Epidermal melanocyte (primary cell): Measurements from ENCODE around the gene POMT2.
A peak's percentile ranks its signal among the peaks of the same experiment; 100 is the strongest.
"Not testable (repeated sequence)": the region's sequence is repeated elsewhere in the genome, so short reads cannot be mapped to it uniquely, and the experiment has no call there.

ENCODE experiments used
- DNase-seq: peaks from one replicate; pipeline ENCODE4 v3.0.0; 2011; ENCODE audit warnings: low spot score; ENCODE audit not compliant: insufficient read length

Gene POMT2

DNA sequence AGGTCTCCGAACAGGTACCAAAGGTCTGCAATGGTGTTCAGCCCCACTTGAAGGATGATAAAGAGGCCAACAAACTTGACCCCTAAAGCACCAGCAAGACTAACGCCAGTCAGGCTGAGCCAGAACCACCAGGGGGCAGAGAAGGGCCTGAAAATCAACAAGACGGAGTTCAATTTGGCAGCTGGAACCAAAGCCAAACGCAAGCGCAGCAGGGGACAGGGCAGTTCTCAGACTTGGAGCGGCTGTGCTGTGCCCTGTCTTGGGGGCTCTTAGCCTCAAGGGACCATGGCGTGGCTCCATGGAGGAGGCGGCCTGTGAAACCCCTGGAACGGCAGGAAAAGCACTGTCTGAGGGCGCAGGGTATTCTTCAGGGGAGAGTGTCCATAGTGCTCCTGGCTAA, 19.6 kb downstream of the POMT2 start:
- peak; percentile 62 for DNase-seq

DNA sequence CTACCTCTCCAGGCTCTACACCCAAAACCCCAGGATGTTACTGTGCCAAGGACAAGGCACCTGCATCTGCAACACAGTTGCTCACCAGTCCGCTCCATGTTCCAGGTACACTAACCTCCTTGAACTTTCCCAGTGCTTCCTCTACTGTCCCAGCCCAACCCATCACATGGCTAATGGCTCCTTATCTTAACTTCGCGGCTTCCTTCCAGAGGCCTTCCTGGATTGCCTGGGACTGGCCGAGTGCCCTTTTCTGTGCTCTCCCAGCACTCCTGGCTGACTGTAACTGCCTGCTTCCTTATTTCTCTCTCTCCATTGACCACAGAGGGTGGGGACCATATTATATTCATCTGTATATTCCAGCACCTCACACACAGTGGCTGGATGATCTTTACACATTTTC, 20.9 kb downstream of the POMT2 start:
- no peak for DNase-seq

DNA sequence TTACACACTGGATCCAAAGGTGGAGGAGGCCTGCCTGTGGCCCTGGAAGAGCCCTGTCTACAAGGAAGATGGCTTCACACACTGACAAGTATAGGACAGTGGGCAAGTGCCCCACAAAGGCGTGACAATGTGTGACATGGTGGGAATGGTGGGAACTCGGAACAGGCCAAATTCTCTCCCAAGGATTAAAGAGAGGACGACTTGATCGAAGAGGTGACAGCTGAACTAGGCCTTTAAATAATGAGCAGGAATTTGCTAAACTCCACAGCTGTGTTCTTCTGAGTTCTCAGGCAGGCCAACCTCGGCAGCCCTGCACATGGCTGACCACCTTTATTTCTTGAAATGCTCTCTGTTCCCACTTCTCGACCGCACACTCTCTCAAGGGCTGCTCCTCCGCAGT, 23.8 kb downstream of the POMT2 start:
- no peak for DNase-seq

DNA sequence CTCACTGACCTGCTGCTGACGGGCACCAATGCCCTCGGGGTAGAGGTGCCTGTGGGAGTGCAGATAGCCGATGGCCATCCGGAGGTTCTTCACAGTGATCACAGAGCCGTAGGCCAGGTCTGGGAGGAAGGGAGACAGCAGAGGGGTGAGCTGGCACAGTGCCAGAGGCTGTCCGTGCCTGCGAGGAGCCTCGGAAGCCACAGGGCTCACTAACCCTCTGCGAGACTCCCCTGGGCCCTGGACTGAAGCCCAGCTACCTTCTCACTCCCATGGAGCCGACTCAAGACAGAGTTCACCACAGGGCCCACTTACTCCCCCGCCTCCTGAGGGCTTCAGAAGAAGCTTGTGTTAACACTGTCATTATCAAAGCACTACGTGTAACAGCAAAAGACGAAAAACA, 24.5 kb downstream of the POMT2 start:
- DNase-seq = no peak

DNA sequence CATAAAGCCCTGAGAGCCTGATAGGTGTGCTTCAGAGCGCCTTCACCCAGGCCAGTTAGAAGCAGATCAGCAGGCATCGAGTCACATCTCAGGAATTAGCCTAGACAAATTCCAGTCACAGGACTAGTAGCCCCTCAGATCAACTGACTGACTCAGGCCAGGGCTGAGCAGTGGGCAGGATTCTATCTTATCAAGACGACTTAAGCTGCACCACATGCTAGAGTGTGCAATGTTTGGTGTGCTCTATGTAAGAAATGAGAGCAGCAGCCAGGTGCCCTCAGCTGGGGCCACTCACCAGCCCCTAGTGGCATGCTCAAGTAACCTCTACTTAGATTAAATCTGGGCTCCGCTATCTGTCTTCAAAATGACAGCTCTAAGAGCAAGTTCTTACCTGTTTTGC, 30.0 kb downstream of the POMT2 start:
- DNase-seq = no peak

DNA sequence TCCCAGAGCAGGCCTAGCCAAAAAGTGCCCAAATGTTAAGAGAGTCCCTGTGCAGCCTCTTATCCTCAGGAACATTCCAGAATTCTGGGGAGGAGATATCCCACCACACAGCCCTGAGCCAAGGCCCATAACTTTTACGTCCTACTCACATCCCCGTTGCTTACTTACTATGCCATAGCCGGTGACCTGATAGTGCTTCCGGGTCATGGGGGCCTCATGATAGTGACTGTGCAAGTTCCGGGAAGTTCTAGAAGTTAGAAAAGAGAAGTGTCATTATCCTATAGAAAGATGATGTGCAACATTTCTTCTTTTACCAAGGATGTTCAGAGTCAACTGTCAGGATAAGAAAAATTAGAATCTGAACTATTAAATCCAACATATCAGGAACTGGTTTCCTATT, 34.1 kb downstream of the POMT2 start:
- no peak for DNase-seq

DNA sequence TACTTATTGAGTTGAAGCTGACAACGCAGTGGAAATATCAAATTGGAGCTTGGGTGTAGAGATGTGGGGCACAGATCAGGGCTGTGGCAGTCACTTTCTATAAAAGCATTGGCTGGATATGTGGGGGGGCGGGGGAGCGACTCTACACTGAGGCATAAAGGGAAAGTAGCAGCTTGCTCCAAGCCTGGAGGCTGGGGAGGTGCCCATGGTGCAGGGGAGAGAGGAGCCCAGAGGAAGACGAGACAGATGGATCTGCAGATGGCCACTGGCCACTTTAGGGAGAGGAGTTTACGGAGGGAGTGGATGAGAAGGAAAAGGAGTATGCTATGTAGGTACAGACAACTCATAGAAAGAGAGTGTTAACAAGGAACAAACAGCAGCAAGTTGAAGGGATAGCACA, 36.2 kb downstream of the POMT2 start:
- DNase-seq = no peak

DNA sequence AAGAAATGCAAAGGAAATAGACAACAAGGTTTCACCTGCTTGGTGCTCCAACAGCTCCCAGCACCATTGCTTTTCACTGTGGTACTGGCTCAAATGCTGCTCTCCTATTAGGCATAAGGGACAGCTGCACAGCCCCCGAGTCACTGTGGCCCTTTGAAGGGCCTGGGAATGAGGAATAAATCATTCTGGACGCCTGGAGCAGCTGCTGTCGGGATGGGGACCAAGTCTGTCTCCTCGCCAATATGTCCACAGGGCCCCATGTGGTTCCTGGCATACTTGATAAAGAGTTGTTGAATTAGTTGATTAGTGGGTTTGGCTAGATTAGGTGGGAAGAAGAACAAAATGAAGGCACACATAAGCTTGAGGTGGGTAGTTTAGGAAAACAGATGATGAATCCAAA, 36.6 kb downstream of the POMT2 start:
- DNase-seq = no peak

DNA sequence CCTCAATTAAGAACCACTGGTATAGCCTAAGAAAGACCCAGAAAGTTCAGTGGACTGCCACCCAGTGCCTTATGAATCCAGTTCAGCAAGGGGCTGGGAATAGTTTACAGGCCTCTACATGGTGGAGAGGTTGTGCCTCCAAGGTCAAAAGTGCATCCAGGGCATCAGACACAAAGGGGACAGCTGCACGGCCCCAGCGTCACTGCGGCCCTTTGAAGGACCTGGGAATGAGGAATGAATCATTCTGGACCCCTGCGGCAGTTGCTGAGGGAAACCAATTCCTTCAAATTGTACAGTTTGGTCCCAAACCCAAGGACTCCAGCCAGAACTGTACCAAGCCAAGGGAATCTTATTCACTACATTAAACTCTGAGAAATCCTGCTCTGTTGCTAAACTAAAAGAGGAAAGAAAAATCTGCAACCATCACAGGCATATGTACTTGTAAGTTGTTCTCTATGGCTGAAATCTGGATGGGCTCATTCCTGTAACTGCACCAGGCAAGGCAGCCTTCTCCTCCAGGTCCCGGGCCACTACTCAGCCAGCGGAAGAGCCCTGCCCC, 38.8 kb downstream of the POMT2 start:
- DNase-seq = no peak

DNA sequence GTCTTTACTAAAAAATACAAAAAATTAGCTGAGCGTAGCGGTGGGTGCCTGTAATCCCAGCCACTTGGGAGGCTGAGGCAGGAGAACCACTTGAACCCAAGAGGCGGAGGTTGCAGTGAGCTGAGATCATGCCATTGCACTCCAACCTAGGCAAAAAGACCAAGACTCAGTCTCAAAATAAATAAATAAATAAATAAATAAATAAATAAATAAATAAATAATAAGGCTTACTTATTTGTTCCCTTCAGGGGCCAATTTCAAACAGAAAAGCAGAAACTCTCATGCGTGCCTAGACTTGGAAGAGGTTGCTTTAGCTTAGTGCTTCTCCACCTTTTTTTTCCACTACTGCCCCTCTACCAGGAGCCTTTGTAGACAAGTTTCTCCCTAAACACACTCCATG, 39.8 kb downstream of the POMT2 start:
- DNase-seq = not testable (repeated sequence)

DNA sequence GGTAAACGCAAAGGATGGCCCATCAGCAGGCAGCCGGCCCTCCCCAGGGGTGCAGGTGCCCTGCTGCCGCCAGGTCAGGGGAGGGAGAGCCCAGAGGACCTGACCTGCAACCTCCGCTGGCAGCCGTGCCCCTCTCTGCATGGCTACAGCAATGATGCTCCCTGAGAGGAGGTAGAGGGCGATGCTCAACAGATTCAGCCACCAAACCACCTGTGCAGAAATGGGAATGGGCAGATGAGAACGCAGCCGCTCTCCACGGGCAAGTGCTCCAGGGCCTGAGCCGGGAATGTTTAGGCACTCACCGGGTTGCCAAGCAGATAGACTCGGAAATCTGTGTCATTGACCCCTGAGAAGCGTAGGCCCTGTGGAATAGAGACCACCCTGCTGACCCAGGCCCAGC, 41.0 kb downstream of the POMT2 start:
- DNase-seq = no peak

DNA sequence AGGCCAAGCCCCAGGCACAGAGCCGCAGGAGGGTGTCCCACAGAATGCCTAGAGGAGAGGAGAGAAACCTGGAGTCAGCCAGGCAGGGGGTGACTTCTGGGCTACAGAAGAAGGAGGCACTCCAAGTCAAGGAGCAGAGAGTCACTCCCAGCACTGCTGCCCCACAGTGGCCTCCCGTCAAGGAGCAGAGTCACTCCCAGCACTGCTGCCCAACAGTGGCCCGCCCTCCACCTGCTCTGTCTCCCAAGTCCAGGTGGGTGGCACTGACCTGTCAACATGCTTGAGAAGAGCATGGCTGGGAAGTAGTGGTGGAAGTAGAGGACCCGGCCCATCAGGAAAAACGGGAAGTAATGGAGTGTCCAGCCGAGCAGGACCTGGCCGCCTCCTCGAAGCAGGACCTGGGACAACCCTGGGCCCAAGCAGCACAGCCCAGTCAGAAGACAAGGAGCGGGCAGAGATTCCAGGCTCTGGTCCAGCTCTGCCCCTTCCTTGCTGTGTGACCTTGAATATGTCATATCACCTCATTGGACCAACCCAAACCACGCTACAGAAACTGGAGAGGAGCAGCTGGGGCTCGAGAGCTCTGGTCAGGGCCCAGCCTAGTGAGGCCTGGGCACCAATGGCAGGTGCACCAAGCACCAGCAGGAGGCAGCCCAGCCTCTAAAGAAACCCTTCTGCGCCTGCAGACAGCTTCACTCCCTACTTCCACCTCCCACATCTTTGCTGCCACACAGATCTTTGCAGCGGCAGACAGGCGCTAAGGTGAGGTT, 42.0 kb downstream of the POMT2 start:
- DNase-seq = no peak

DNA sequence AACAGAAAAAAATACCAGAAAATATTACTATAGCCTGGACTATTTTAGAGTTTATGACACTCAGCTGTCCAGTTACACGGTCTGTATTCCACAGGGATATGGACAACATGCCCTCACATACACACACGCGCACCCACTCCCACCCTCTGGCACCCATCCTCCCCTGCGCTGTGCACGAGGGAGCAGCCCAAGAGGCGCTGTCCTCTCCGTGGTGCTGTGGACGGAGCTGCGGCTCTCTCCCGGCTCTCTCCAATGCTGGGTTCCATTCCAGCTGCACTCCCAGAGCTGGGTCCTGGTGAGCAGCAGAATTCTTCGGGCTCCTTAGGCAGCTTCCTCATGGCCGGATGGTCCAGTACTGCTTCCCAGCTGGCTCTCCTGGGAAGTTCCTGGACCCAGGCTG, 43.7 kb downstream of the POMT2 start:
- no peak for DNase-seq

DNA sequence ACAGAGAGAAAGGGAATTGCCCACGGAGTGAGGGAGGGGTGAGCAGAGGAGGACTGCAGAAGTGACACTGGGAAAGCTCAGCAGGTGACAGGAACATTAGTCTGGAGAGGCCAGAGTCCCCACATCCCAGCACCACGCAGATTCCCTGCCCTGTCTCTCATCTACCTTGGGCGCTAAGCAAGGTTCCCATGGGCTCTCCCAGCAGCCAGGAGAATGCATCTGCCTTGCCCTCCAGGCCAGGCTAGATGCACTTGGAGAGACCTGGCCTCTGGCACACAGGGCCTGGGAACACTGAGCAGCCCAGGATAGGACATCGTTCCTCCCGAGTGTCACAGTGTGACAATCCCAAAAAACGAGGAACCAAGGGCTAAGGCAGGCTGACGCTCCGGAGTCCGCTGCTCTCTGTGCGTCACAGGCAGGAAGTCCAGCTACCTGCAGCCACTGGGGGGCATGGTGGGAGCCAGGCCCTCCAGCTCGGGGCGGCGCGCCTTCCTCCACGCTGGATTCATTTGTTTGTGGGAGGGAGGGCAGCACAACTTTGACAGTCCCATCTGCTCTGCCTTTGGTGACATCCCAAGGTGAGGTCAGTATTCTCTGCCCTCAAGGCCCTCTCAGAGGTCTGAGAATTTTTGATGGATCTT, 44.3 kb downstream of the POMT2 start:
- DNase-seq = no peak

DNA sequence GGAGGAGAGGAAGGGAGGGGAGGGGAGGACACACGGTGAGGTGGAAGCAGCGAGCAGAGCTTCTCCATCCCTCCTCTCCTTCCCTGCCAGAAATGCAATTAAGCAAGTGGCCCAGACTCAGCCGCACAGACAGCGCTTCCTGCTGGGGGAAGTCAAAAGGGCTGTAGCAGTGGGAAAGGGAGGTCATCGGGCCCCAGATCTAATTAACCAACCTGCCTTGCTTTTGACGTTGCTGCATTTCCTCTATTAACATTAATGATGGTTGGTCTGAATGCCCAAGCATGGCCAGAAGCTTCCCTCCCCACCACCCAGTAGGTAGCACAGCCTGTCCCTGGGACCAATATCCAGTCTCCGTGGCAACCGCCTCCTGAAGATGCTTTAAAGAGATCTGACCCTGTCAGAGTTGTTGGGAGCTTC, 45.1 kb downstream of the POMT2 start:
- no peak for DNase-seq

DNA sequence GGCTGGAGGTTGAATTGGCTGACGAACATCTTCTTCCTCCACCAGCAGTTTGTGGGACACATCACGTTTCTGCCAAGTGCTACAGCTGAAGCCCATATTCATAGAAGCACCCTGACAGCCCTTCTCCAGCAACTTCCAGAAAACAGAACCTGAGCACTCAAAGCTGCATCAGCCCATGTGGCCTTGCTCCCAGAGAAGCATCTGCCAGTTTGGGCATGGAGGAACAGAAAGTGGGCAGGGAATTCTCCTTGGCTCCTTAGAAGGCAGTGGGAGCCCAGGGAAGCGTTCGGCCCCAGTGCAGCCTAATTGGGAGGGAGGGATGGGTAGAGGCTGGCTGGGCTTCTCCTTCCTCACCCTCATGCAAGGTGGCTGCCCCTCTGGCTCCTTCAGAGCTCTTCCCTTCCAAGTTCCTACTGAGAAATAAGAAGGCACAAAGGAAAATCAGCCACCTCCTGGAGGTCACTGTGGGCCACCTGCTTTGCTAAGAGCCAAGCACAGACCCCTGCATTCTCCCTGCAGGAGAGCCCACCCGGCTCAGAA, 45.6 kb downstream of the POMT2 start:
- DNase-seq = no peak

DNA sequence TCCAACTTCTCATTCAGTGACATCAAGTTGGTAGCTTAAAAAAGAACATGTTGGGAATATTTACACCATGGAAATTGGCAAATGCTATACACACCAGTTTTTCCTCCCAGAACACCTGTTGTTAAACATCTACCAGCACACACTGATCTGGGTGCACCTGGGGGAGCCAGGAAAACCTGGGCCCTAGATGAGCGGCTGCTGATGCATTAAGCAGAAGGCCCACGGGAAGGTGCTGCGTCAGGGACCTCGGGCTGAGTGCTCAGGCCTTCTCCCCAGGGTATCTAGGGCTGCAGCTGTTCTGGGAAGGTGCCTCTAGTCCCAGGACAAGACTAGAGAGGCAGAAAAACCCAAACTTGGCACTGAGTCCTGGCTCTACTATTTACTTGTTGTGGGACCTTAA, 46.9 kb downstream of the POMT2 start:
- no peak for DNase-seq

DNA sequence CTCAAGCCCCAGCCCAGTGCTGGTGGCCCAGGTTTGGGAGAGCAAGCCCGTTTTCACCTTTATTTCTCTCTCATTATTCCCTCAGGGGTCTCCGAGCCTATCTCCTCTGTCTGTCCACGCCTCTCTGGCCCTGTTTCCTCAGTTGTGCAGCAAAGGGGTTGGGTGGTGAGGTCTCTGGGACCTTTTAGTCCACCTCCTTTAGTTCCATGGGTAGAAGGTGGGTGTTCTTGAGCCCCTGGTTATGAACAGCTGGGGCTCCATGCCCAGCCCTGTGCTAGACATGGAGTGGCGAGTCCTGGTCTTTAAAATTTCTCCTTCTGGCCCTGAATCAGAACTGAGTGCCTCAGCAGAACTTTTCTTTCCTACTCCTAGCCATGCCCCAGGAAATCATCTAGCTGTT, 48.4 kb downstream of the POMT2 start:
- DNase-seq = no peak

DNA sequence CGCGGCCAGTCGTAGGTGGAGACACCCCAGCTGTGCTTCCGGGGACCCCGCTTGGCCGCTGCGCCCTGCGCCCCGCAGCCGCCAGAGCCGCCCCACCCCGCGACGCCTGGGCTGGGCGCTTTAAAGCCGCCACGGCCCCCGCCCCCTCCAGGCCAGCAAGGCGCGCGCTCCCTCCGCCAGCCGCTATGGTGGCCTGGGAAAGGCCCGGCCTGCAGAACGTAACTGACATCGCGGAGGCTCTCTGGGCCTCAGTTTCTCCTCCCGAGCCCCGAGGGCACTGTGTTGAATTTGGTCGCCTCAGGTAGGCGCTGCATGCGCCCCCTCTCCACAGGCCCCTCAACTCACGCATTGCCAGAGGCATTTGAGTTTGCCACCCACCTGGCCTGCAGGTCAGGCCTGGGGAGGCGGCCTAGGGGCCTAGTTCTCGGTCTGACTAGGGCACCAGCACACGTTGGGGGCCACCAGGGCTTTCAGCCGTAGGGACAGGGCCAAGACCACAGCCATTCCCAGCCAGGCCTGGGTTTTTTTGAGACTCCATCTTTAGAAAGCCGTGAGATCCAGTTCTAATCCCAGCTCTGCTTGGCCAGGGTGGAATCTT, 49.5 kb downstream of the POMT2 start, which contains the start of gene NGB:
Gene NGB (minus strand): TSS at position 94 of the 598 bp plus-strand sequence. CDS start 269 bp downstream, outside the sequence.
- DNase-seq = no peak

DNA sequence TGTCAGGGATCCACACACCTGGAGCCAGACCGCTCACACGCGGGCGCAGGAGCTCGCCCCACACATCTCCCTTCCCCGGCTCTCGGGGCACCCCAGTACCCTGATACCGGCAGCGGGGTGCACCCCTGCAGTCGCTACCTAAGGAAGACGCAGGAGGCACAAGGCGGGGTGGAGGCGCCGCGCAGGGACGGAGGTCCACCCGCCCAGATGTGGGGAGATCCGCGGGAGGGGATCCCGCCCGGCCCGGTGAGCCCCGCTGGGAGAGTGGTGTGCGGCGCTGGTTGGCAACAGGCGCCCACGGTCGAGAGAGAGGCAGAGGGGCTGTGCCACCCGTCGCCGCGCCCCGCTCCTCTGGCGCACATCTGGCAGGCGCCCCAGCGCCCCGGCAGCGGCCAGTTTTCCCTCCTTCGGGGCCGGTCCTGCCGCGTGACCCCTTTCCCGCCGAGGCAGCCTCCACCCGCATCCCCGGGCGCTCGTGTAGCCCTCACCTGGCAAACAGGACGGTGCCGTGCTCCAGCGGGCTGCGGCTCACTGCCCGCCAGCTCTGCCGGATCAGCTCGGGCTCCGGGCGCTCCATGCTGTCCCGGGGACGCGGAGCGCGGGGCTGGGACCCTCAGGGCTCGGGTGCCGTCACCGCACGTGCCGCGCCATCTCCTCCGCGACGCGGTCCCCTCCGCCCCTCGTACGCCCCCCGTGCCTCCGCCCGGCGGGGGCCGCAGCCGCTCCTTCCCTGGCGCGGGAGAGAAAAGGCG, 50.1 kb downstream of the POMT2 start:
- no peak for DNase-seq

DNA sequence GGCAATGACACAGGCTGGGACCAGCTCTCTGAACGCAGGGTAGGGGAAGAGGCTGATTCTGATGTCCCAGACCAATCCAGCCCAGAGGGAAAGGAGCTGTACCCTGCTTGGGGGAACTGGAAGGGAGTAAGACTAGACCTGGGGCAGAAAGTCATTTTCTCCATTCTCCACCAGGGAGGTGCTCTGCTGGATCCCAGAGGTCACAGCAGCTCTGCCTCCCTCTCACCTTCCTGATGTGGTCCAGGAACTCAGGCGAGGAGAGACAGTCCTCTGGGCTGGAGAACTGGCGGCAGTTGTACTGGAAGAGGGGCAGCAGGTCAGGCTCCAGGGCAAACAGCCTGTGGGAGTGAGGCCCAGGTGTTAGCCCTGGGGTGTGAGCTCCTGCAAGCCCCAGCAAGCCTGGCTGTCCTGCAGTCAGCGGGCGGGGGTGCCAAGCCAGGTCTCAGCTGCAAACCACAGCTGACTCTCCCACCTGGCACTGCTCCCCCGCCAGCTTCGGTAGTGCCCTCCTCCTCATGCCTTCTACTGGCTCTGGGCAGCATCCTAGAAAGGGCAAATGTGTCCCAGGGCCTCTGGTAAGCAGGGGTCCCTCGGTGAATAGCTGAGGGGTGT, 51.6 kb downstream of the POMT2 start:
- DNase-seq = no peak
